Activated CD8-positive, alpha-beta T cell treated with anti-CD3 and anti-CD28 coated beads, Interleukin-2, amount 10 ng/mL, durations not matched to agents 7 days and 5 days (primary cell): ENCODE results near the gene CNTN6. TPM values are rescaled to one million over a fixed set of nuclear protein-coding genes. Genes with fewer than 3 reads are reported as not detected.

ENCODE experiments used
- ATAC-seq: fragments of 150-1000 bp; cut with Tn5 transposase; one replicate; pipeline ENCODE4 v1.10.0; 2021; ENCODE audit warnings: moderate library complexity
- CTCF ChIA-PET: fragments of 350-600 bp; sonication (Branson Sonifier 250); formaldehyde crosslinking; loops from one replicate; lab custom pipeline; 2021; ENCODE audit warnings: antibody characterized with exemption; lab: Charles Lee
- POLR2A ChIA-PET: fragments of 350-600 bp; sonication (Branson Sonifier 250); formaldehyde crosslinking; loops from one replicate; lab custom pipeline; 2021; ENCODE audit warnings: antibody characterized with exemption; lab: Charles Lee
- DNase-seq: peaks from one replicate; pipeline ENCODE4 v3.0.0-alpha.2; 2020
- H3K27ac Mint-ChIP-seq: one replicate; pipeline ENCODE4 v1.8.0; 2021; ENCODE audit warnings: mild to moderate bottlenecking, mixed read lengths
- H3K27me3 Mint-ChIP-seq: one replicate; pipeline ENCODE4 v1.8.0; 2021; ENCODE audit warnings: low read depth, mixed read lengths
- H3K36me3 Mint-ChIP-seq: one replicate; pipeline ENCODE4 v1.8.0; 2021; ENCODE audit warnings: low read depth, mixed read lengths
- H3K4me1 Mint-ChIP-seq: one replicate; pipeline ENCODE4 v1.8.0; 2021; ENCODE audit warnings: low read depth, mixed read lengths
- H3K4me3 Mint-ChIP-seq: one replicate; pipeline ENCODE4 v1.8.0; 2021; ENCODE audit warnings: mild to moderate bottlenecking, mixed read lengths
- H3K9me3 Mint-ChIP-seq: one replicate; pipeline ENCODE4 v1.8.0; 2022; ENCODE audit warnings: mixed read lengths; ENCODE audit not compliant: insufficient read depth
- total RNA-seq, 2 experiments: library from RNA; stranded (reverse); gene quantifications; one replicate each; pipeline ENCODE4 v1.2.3, GENCODE V29; 2021

The CNTN6 gene
- total RNA-seq, 2 experiments from 2014 or later: not detected

DNA sequence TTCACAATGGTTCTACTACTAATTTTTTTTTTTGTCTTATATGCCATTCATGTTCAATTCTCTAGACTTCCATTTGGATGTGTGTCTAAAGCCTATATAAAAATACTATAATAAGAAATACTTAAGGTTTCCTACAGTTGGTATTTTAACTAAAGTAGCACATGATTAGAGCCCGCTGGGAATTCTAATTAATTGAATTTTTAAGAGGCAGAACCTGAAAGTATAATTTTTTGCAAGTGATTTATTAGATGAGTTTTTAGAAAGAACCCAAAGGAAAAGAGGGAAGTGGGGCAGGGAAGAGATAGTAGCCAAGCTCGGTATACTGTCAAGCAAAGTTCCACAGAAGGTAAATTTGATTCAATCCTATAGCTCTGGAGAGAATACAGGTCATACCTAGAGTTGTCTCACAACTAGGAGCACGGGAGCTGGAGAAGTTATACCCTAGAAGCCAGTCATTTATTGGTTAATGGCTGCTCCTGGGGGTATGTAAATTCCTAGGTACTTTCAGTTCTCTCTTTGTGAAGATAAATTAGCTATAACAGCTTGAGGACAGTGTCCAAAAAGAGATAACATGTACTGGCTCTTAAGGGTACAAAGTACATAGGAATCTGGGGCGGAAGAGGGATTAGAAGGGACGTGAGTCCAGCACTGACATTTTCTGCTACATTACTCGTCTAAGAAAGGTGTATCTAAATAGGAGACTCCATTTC is 225.6 kb downstream of the CNTN6 start:
- ChIA-PET POLR2A (no interaction called here), CTCF (no interaction called here)
- H3K9me3 Mint-ChIP-seq: no peaks in the 10 kb centered on the region
- no peak overlapping the region for H3K27ac Mint-ChIP-seq
- DNase-seq (no peak), ATAC-seq (no peak)
- H3K4me3 Mint-ChIP-seq: no peak overlapping the region
- no peaks in the 10 kb centered on the region for H3K27me3 Mint-ChIP-seq
- no peaks in the 10 kb centered on the region for H3K4me1 Mint-ChIP-seq
- H3K36me3 Mint-ChIP-seq: no peaks in the 10 kb centered on the region

GRCh38 chr3:1326546-1326945 is 233.7 kb downstream of the CNTN6 start:
- ATAC-seq (no peak), DNase-seq (no peak)
- Mint-ChIP-seq H3K4me1 (no peaks in the 10 kb centered on the region), H3K27ac (no peak overlapping the region), H3K27me3 (no peaks in the 10 kb centered on the region), H3K4me3 (no peak overlapping the region), H3K9me3 (peaks cover 4% of the 10 kb centered on the region), H3K36me3 (no peaks in the 10 kb centered on the region)
- ChIA-PET CTCF (no interaction called here), POLR2A (no interaction called here)

GRCh38 chr3:1330107-1330506 is 237.3 kb downstream of the CNTN6 start:
- CTCF ChIA-PET: no interaction called here
- H3K9me3 Mint-ChIP-seq: peaks cover 6% of the 10 kb centered on the region

GRCh38 chr3:1346386-1346785 is 253.6 kb downstream of the CNTN6 start:
- CTCF ChIA-PET: no interaction called here
- ATAC-seq: no peak
- Mint-ChIP-seq H3K27me3 (no peaks in the 10 kb centered on the region), H3K27ac (no peak overlapping the region), H3K36me3 (no peaks in the 10 kb centered on the region), H3K9me3 (peaks cover 5% of the 10 kb centered on the region), H3K4me1 (no peaks in the 10 kb centered on the region), H3K4me3 (no peak overlapping the region)
- DNase-seq: no peak
- POLR2A ChIA-PET: no interaction called here

More at GRCh38 chr3:1330107-1330506, 237.3 kb downstream of the CNTN6 start:
- Mint-ChIP-seq H3K36me3 (no peaks in the 10 kb centered on the region), H3K4me1 (no peaks in the 10 kb centered on the region), H3K4me3 (no peak overlapping the region), H3K27me3 (no peaks in the 10 kb centered on the region), H3K27ac (no peak overlapping the region)
- POLR2A ChIA-PET: no interaction called here
- ATAC-seq (no peak), DNase-seq (no peak)

DNA sequence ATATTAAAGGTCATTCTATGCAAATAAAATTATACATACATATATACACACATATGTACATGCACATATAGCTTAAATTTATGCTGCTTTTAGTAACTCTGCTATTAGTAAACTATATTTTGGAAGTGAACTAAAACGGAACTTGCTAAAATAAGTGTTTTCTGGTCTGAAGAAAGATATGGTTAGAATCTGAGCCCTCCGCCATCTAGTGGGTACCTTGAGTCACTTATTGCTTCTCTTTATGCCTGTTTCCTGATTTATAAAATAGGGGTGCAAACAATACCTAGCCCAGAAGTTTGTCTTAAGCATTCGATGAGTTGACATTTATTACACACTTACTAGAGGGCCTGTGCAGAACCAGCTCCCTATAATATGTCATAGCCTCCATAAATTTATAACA is 255.7 kb downstream of the CNTN6 start:
- CTCF ChIA-PET: no interaction called here
- H3K27ac Mint-ChIP-seq: no peak overlapping the region
- H3K27me3 Mint-ChIP-seq: no peaks in the 10 kb centered on the region
- H3K4me1 Mint-ChIP-seq: no peaks in the 10 kb centered on the region
- DNase-seq (no peak), ATAC-seq (no peak)
- peaks cover 4% of the 10 kb centered on the region for H3K9me3 Mint-ChIP-seq
- no peaks in the 10 kb centered on the region for H3K36me3 Mint-ChIP-seq
- POLR2A ChIA-PET: no interaction called here
- no peak overlapping the region for H3K4me3 Mint-ChIP-seq

GRCh38 chr3:1350885-1351284 is 258.1 kb downstream of the CNTN6 start:
- H3K4me1 Mint-ChIP-seq: no peaks in the 10 kb centered on the region
- POLR2A ChIA-PET: no interaction called here
- H3K27me3 Mint-ChIP-seq: no peaks in the 10 kb centered on the region
- H3K4me3 Mint-ChIP-seq: no peak overlapping the region
- CTCF ChIA-PET: no interaction called here
- ATAC-seq (no peak), DNase-seq (no peak)
- no peaks in the 10 kb centered on the region for H3K36me3 Mint-ChIP-seq
- H3K27ac Mint-ChIP-seq: no peak overlapping the region
- H3K9me3 Mint-ChIP-seq: no peaks in the 10 kb centered on the region

DNA sequence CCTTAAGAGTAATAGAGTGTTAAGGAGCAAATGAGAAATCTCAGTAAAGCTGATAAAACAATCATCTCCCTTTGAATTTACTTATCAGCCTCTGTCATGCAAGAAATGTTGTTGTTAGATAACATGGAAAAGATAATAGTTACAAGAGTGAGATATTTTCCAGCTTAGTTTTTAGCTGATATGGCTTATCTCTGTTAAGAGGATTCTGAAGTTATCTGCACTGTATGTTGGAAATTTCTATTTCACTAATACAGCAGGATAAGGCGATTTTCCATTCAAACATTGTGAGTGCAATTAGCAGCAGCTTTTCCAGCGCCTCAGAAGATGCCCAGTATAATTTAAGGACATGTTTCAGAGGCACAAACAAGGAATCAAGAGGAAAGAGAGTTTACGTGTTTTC is 262.9 kb downstream of the CNTN6 start:
- Mint-ChIP-seq H3K36me3 (no peaks in the 10 kb centered on the region), H3K9me3 (peaks cover 4% of the 10 kb centered on the region), H3K27me3 (no peaks in the 10 kb centered on the region), H3K4me3 (no peak overlapping the region), H3K27ac (no peak overlapping the region), H3K4me1 (no peaks in the 10 kb centered on the region)
- ChIA-PET POLR2A (no interaction called here), CTCF (no interaction called here)
- DNase-seq (no peak), ATAC-seq (no peak)

DNA sequence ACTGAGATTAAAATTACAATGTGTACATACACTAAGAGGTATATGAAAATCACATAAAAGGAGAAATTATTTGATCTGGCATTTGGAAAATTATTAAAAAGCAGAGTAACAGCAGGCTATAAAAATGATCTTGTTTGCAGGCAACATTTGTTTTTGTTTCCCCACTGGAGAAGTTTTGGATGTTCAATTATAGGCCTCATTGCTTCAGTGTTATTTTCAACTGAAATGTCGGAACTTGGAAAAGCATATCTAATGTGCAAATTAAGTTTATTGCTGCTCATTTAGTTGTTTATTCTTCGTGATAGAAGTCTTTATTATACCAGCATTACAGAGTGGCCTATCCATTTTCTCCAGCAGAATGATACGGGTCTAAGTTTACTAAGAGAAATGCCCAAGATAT is 263.3 kb downstream of the CNTN6 start:
- no peaks in the 10 kb centered on the region for H3K4me1 Mint-ChIP-seq
- ATAC-seq: no peak
- DNase-seq: no peak
- H3K27ac Mint-ChIP-seq: no peak overlapping the region
- ChIA-PET CTCF (no interaction called here), POLR2A (no interaction called here)
- H3K4me3 Mint-ChIP-seq: no peak overlapping the region
- H3K36me3 Mint-ChIP-seq: no peaks in the 10 kb centered on the region
- H3K9me3 Mint-ChIP-seq: peaks cover 8% of the 10 kb centered on the region
- no peaks in the 10 kb centered on the region for H3K27me3 Mint-ChIP-seq

DNA sequence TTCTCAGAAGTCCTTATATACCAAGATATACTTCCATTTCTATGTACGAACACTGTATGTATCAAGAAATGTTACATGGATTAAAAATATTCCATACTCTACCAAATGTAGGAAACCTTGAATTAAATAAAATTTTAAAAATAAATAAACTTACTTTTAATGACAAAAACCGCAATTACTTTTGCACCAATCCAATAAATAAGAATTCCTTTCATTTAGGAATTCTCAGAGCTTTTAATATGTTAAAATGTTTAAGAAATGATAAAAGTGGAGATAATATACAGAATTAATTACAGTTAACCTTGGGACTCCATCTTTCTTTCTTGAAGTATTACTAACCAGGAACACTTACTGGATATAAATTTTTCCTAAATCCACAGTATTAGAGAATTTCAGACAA is 272.7 kb downstream of the CNTN6 start:
- no peaks in the 10 kb centered on the region for H3K27me3 Mint-ChIP-seq
- H3K27ac Mint-ChIP-seq: no peak overlapping the region
- H3K36me3 Mint-ChIP-seq: no peaks in the 10 kb centered on the region
- ChIA-PET POLR2A (no interaction called here), CTCF (no interaction called here)
- H3K4me3 Mint-ChIP-seq: no peak overlapping the region
- DNase-seq (no peak), ATAC-seq (no peak)
- no peaks in the 10 kb centered on the region for H3K4me1 Mint-ChIP-seq
- H3K9me3 Mint-ChIP-seq: peaks cover 6% of the 10 kb centered on the region

DNA sequence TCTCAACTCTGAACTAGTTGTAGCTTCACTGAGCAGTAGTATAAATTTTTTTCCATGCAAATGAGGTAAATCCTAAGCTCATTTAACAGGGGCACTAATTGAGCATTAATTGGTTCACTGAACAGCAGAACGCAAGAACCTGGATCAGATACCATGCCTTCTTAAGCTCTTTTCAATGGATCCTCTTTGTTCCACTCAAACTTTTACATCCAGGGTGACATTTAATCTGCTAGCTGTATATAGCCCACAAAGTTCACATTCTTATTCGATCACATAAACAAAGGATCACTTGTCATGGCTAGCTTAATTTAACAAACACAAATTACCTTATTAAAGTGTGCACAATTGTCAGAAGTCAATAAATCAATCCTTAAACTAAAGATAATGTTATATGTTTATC is 281.6 kb downstream of the CNTN6 start:
- DNase-seq (no peak), ATAC-seq (no peak)
- Mint-ChIP-seq H3K27me3 (no peaks in the 10 kb centered on the region), H3K36me3 (no peaks in the 10 kb centered on the region), H3K4me1 (no peaks in the 10 kb centered on the region), H3K27ac (no peak overlapping the region), H3K9me3 (peaks cover 6% of the 10 kb centered on the region), H3K4me3 (no peak overlapping the region)
- ChIA-PET POLR2A (no interaction called here), CTCF (no interaction called here)

DNA sequence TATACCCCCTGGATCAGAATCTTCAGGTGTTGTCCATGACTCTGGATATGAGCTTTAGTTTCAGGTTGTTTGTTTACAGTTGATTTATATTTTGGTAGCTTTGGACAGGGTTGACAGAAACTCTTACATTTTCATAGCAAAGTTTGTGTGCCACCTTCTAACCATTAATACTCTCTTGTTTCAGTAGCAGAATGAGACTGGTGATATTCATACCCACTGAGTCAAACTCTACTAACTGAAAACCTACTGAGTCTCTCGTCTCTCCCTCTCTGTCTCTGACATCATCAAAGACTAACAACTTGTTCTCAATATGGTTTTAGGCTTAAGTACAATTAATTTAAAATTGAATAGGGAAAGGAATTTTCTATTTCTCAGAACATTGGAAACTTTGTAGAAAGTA is 282.3 kb downstream of the CNTN6 start:
- H3K9me3 Mint-ChIP-seq: peaks cover 6% of the 10 kb centered on the region
- H3K4me3 Mint-ChIP-seq: no peak overlapping the region
- POLR2A ChIA-PET: no interaction called here
- no peaks in the 10 kb centered on the region for H3K36me3 Mint-ChIP-seq
- H3K27ac Mint-ChIP-seq: no peak overlapping the region
- no peaks in the 10 kb centered on the region for H3K27me3 Mint-ChIP-seq
- ATAC-seq (no peak), DNase-seq (no peak)
- CTCF ChIA-PET: no interaction called here
- no peaks in the 10 kb centered on the region for H3K4me1 Mint-ChIP-seq

DNA sequence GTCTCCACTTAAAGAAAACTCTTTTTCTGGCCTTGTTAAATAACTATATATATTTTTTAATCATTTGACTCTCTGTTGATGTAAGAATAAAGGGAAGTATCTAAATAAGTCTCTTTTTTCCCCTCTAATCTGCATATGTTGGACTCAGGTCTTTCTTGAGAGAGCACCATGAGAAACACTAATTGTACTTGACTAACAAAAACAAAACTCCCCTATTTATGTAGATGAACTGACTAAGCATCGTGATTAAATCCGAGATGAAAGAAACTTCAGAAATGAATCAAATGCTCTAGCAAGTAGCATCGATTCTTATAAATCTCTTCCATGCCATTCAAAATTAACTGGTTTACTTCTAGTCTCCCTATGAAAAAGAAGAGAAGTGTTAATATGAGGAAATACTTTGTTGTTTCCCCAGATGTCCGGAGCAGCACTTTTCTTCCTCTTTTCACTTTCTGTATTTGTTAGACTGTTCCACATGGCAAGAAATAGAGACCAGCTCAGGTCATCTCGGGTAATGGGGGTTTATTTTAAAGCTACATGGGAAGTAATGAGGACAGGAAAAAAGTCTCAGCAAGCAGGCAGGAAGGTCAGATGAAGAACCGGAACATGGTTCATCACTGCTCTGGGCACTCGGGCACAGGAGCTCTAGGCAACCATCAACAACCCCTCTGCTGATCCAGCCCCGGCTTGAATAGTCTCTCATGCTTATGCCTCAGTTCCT is 288.3 kb downstream of the CNTN6 start:
- Mint-ChIP-seq H3K4me1 (no peaks in the 10 kb centered on the region), H3K27ac (no peak overlapping the region), H3K4me3 (no peak overlapping the region), H3K36me3 (no peaks in the 10 kb centered on the region), H3K27me3 (no peaks in the 10 kb centered on the region), H3K9me3 (peaks cover 6% of the 10 kb centered on the region)
- ChIA-PET POLR2A (no interaction called here), CTCF (no interaction called here)
- no peak for DNase-seq
- no peak for ATAC-seq
